HCEC 1CT (cell line): ENCODE measurements around the gene COPE.
A peak's percentile ranks its signal among the peaks of the same experiment; 100 is the strongest.
"Not testable (repeated sequence)": the region's sequence is repeated elsewhere in the genome, so short reads cannot be mapped to it uniquely, and the experiment has no call there.

Experiments used
- DNase-seq: peaks from one replicate; pipeline ENCODE4 v3.0.0-alpha.2; 2017

The COPE gene

DNA sequence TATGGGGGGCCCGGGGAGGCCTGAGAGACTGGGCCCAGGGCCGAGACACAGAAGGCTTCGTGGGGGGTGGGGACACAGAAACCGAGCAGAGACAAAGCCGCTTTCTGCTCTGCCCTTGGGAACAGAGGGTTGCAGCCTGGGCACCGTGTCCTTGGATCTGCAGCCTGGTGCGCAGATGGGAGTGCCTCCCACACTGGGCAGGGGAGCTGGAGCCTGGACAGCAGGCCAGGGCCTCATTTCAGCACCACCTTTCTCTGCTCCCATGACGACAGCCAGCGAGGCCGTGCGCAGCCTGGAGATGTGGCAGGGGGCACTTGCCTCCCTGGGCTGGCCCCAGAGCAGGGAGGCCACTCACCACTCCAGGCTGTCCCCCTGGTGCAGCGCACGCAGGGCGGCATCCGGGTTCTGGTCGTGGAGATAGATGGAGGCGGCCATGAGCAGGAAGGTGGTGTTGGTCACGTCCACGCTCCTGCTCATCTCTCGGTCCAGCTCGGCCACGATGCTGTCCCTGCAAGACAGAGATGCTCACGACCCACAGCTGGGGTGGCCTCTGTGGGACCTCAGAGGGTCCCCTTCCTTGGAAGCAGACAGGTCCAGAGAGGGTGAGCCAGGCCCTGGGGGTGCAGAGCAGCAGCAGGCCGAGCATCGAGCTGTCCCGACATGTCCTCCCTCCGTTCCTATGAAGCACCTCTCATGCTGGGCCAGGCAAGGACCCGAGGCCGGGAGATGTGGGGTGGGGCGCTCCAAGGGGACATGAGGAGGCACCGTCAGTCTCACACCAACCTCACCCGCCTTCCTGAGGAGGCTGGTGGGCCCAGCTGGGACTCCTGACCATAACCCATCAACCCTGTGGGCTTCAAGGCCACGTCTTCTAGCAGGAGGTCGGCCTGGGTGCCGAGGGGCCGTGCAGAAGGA, 12.3 kb downstream of the COPE start:
- no peak for DNase-seq

DNA sequence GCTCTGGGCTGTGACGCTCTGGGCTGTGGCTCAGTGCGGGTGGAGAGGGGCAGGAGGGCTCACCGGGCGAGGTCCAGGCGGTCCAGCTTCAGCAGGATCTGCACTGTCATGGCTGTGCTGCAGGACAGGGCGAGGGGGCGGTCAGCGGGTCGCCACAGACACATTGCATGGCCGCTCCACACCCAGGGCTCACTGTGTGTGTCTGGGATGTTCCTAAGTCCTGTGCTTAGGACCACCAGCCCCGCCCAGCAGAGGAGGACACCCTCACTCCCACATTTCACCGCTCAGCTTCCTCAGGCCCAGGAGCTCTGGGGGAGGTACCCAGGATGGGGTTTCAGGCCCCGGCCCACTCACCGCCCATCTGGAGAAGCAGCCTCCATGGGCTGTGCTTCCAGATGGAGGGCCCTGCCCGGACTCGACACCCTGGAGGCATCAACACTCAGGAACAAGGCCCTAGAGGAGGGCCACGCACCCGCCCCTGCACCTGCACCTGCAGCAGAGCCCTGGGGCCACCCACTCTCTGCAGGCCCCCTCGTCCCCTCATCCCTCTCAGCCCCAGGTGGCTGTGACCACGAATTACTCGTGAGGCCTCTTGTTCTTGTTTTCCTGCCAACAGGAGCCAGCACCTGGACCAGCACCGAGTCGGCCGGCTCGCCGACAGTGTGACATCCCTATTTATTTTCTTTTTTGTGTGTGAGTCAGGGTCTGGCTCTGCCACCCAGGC, 13.5 kb downstream of the COPE start:
- DNase-seq, result no peak

DNA sequence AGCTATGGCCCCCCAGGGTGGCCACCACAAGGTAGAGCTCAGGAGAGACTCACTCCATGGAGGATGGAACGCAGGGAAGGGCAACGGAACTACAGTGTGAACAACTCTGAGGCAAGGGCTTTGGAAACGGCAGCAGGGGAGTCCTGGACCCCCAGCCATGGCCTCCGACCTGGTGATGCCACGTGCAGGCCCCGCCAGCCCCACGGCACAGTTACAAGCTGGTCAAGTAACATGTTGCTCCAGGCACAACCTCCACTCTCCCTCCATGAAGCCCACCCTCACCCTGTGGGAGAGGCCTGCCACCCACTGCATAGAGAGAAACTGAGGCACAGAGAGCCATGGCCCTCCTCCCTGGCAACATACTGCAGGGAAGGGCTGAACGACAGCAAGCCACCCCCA, 14.1 kb downstream of the COPE start:
- DNase-seq, result no peak

DNA sequence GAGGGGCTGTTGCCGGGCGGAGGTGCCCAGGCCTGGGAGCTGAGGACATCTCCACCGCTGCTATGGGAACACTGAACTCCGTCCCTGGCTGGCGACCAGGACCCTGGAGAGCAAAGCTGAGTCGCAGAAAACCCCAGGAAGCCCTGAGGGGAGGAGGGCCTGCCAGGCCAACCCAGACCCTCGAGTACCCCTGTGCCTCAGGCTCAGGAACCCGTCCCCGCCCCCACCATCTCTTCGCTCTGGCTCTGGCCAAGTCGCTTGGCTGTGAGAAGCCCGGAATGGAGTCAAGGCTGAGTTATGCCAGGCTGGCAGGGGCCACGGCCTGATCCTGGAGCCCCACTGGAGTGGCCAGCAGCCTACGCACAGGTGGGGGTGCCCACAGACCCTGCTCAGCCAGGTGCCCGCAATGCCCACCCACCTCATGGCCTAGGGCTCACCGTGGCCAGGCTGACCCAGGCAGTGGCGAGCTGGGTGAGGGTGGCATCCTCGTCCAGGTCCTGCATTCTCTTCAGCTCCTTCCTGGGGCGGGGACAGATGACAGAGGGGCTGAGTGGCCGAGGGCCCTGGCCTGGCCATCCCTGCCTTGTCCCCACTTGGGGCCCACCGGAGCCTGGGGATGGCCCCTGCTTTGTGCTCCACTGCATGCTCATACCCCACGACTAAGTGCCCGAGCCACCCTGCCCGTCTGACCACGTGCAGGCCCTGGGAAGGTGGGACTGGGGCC, 14.7 kb downstream of the COPE start:
- no peak for DNase-seq

DNA sequence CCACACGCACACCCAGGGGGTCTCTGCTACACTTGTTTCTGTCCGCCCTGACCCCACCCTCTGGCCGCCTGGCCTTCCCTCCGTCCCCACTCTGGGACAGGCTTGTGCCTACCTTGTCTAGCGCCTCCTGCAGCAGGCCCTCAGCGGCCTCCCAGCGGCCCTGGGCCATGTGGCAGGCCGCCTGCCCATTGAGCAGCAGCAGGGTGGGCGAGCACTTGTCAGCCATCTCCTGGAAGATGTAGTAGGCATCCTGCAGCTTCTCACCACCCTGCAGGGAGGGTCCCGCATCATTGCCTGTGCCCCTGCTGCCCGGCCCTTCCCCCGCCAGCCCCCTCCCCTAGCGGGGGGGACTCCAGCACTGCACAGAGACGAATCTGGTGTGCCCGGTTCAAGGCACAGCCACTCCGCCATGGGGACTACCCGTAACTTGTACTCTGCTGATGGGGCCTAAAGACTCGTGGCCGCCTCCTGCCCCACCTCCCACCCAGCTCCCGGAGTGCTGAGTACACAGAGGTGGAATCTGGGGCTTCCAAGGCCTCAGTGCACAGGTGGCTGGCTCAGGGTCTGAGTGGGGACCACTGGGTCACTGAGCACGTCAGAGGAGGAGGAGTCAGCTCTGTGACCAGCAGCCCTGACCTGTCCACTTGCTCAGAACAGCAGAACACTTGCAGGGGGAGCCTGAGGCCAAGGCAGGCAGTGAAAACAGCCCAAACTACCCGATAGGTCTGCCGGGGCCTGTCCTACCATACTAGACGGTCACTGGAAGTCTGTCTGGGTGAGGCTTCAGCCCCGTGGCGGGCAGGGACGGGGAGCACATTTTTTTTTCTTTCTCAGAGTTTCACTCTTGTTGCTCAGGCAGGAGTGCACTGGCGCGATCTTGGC, 15.8 kb downstream of the COPE start:
- DNase-seq, result no peak

DNA sequence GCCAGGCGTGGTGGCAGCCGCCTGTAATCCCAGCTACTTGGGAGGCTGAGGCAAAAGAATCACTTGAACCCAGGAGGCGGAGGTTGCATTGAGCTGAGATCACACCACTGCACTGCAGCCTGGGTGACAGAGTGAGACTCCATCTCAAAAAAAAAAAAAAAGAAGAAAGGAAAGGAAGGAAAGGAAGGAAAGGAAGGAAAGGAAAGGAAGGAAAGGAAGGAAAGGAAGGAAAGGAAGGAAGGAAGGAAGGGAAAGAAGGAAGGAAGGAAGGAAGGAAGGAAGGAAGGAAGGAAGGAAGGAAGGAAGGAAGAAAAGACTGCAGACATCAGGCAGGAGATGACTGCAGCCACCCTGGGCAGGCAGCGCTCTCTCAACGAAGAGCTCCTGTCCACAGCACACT, 16.7 kb downstream of the COPE start:
- DNase-seq, result not testable (repeated sequence)

DNA sequence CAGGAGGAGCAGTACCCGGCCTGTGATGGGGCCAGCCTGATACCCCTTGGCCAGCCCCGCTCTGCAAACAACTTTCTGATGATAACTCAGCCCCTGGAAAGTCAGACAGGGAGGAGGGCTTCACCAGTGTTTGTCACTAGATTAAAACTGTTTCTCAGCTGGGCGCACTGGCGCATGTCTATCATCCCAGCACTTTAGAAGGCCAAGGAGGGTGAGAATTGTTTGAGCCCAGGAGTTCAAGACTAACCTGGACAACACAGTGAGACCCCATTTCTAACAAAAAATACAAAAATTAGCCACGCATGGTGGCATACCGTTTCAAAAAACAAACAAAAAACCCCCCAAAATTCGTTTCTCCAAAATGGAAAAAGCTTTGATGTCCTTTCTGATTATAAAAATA, 17.7 kb downstream of the COPE start:
- DNase-seq, result no peak

DNA sequence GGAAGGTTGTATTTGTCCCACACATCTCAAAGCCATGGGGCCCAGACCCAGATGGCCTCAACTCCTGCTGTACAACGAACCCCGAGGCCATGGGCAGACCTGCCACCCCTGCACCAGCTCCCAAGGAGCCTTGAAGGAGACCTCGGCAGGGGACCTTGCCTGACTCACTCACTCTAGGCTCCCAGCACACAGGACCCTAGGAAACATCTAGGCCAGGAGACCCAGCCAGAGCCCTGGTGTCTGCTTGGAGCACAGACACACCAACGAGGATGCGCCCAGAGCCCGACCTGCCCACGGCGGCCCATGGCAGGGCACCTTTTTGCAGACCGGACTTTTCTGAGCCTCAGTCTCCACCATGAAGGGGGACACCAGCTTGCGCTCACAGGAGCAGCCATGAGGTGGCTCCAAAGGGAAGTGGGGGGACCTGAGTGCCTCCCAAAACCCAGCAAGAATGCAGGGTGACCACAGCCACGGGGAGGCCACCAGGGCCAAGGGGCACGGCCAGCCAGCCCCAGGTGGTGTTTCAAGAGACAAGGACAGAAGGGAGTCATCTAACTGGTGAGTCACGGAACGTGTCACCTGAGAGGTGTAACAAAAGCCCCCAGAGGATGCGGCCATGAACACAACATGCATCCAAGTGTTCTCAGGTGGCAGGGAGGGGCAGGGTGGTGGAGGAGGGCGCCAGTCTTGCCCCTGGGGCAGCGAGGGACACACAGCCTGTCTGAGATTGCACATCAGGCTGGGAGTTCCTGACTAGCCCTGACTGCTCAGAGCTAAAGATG, 18.3 kb downstream of the COPE start:
- no peak for DNase-seq

DNA sequence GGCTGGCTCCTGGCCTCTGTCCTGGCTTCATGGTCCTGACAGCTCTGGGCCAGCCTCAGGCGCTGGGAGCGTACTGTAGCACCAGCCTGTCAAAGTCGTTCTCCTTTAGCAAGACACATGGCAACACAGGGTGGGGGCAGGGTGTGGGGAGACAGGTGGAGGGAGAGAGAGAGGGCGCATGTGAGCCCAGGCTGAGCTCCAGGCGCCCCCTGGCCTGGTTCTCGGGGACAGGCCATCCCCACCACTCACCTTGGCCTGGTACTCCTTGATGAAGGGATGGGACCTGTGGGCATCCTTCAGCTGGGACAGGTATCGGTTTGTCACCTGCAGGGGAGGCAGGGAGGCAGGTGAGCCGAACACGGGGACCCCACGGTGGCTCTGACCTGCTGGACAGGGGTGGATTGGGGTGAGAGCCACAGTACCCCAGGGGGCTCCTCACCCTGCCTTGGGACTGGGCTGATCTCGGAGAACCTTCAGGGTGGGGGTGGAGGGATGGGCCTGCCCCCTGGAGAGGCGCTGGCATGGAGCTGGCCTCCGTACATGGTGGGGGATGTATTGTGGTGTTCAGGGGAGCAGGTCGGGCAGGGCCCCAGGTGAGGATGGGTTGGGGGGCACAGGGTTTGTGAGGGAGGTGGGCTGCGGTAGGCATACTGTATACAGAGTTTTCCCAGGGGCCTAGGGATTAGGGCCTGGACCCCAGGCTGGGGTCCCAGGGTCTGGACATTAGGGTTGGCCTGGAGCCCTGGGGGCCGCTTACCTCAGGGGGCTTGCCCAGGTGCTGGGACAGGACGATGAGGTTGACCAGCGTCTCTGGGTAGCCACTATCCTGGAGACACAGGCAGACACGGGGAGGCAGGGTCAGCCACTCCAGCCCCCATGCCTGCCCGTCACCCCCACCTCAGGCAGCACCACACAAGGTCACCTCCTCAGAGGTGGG, 19.3 kb downstream of the COPE start:
- DNase-seq, result no peak

DNA sequence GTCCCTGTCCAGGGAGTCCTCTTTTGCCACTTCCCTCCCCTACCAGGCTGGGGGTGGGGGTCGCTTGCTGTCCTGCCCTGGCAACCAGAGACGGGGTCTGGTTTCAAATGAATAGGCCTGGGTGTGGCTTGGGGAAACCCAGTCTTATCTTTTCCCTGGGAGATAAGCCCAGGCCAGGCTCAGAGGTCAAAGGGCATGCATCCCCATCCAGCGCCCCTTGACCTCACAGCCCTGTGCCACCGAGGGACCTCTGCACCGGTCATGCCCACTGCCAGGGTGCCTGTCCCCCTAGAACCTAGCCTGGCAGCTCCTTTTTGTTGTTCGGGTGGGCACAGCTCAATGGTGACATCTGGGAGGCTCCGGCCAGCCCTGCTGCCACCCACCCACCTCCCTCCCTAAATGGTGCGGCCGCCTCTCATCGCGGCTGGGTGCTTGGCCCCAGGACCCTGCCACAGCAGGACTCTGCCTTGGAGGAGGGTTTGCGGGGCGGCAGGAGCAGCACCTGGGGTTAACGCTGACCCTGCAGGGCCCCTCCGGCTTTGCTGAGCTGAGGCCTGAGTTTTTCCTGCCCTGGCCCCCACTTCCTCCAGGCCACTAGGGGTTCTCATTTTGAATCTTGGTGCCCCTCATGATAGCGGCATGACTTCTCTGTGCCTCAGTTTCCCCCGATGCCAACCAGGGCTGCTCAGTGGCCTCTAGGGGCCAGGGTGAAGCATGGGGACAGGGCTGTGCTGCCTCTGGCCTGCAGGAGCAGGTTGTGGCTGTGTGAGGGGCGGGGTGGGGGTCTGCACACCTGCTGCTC, 20.4 kb downstream of the COPE start:
- no peak for DNase-seq

DNA sequence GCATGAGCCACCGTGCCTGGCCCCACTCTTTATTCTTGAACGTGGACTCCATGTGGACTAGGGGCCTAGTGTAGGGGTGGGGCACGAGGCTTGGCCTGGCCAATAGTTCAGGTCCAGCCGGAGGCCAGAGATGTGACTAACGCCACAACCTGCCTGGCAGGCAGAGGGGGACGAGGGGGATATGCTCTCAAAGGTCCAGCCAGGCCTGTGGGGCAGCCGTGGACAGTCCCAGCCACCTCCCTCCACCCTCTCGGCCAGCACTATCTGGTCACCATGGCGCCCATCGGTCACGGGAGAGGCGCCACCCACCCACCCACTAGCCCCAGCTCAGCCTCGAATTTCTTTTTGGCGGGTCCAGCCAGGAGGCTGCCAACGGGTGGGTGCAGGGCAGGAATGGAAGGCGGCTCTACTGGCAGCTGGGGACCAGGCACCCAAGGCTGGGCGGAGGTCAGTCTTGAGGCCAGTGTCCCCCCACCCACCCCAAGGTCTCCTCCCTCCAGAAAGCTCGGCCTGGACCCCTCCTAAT, 21.0 kb downstream of the COPE start:
- no peak for DNase-seq

DNA sequence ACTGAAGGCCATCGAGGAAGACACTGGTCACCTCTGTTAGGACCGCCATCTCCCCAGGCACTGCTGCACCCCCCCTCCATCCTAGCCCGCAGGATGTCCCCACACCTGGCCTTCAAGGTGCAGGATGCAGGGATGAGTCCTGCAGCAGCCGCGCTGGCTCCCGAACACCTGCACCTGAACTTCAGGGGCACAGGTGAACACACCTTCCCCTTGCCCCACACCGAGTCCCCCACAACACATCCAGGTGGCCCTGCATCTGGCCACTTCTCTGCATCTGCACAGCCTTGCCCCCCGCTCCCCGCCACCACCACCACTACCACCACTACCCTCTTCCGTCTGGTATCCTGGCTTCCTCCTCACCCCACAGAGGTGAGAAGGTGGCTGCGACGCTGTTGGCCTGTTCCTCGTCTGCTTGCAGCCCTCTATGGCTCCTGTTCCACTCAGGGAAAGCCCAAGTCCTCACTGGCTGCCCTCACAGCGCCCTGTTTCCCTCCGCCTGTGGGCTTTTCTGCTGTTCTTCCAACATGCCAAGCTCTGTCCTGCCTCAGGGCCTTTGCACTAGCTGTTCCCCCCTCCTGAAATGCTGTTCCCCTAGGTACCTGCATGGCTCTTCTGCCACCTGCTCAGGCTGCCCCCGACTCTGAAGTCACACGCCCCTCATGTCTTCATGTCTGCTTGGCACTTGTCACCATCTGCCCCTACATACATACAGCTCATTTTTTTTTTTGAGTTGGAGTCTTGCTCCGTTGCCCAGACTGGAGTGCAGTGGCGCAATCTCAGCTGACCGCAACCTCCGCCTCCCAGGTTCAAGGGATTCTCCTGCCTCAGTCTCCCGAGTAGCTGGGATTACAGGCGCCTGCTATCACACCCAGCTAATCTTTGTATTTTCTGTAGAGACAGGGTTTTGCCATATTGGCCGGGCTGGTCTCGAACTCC, 21.8 kb downstream of the COPE start:
- DNase-seq, result no peak

DNA sequence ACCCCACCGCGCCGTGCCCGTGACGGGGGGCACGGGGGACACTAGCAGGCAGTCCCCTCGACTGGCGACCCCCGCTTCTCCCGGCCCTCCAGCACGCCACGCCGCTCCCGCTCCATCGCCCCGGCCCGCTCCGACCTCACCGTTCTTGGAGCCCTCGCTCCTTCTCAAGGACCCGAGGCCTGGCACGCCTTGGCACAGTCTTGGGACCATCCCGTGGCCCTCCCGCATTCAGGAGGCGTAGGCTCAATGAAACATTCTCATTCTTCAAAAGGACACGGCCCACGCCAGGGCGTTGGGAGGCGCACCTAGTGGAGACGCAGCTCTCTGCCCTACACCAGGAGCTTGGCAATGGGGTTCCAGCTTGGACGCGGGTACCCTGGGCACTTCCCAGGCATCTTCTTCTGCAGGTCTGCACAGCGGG, 22.8 kb downstream of the COPE start:
- no peak for DNase-seq

DNA sequence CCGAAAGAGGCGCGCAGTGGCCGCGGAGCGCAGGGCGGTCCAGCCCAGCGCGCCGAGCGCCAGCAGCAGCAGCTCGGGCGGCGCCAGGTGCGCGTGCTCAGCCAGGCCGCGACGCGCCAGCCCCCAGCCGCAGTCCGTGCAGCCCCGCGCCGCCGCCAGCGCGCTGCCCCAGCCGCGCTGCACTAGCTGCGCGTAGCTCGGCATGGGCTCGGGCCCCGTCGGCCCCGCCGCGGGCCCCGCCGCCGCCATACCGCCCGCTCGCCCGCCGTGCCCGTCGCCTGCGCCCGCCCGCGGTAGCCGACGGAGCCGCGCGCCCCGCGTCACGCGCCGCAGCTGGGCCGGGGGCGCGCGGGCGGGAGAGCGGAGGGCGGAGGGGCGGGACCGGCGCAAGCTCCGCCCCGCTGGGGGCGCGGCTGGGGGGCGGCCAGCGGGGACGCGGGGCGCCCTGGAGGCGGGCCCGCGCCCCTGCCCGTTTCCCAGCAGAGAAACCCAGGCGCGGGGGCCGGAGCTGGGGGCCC, 23.3 kb downstream of the COPE start, which contains the start of gene CERS1:
Gene CERS1, minus strand, starts transcription at position 335 of the 518 bp plus-strand sequence. Its CDS starts 86 bp downstream, at position 249.
- no peak for DNase-seq

DNA sequence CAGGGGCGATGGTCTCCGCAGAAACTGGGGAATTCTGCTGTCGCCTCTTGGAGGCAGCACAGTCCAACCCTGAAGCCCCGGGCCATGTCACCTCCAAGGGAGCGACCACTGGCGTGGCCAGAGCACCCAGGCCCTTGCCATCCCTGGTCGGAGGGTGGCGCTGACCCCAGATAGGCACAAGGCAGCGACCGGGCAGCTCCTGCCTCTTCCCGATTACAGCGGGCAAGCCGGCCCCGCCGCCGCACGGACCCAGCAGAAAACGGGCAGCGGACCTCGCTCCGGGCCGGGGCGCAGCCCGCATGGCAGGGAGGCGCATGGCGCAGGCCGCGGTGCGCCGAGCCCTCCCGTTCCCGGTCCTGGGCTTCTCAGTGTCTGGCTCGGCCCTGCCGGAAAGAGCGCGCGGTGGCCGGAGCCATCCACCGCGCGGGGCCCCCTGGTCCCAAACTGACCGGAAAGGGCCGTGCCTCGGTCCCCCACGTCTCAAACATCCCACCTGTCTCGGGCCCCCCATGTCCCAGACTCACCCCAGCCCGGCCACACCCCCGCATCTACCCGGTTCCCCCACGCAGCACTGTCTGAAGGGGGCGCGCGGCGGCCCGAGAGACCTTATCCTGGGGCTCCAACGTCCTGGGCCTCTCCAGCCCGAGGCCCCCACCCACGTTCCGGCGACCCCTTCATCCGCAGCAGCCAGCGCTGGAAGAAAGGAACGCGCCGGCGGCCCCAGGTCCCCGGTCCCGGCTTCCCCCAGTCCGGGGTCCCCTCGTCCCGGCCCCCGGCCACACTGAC, 24.0 kb downstream of the COPE start:
- peak; percentile 13 for DNase-seq

DNA sequence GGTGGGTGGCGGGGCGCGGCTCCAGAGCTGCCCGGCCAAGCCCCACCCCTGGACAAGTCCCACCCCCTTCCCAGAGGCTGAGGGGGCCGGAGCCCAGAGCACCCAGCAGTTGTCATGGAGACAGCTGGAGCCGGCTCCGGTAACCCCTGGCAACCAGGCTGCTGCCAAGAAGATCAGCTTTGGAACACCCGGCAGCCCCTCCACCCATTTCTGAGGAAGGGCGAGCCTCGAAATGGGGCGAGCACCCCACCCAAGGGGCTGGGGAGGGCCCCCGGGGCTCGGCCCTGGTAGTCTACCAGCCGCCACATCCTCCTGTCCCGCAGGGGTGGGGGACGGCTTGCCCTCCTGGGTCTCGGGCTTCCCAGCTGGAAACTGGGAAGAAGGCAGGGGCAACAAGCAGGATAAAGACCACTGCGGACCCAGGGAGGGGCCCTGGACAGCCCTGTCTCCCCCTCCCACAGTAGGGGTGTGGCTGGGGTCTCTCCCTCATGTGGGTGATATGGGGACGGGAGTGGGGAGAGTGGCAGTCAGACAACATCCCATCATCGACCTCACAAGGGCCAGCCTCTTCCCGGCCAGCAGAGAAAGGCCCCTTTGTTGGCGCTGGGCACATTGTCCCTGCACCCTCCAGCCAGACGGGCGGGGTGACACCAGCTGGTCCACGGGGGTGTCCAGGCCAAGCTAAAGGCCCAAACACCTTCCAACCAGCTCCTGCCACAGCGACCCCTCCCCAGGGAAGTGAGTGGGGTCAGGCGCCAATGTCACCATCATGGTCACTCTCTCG, 24.7 kb downstream of the COPE start:
- peak; percentile 11 for DNase-seq
